ENCODE results near the gene KHDC4.

The KHDC4 gene

DNA sequence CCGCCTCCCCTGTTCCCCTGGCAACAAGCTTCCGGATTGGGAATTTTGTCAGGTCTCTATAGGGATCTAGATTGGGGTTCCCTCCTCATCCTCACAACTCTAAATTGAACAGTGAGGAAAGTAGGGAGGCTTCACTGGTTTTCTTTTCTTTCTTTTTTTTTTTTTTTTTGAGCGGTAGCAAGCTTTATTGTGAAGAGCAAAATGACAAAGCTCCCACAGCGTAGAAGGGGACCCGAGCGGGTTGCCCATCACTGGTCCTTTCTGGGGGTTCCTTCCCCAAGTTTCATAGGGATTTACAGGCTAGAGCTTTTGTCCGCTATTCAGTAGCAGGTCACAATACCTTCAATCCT, 33.8 kb upstream of the KHDC4 start:
- FAIRE-seq (no peak), DNase-seq (ENCODE audit: insufficient read length, low spot score) (no peak)
- TF ChIP-seq CTCF (IDR thresholded peaks at IDR 0.05; ENCODE audit: insufficient read depth, missing control alignments) = no peak

- TF ChIP-seq CTCF (IDR thresholded peaks at IDR 0.05; ENCODE audit: insufficient read depth, missing control alignments) = no peak
- no peak for DNase-seq (ENCODE audit: insufficient read length, low spot score)
- no peak for FAIRE-seq
These were observed 33.3 kb upstream of the KHDC4 start for GRCh38 chr1:155967341-155968050.

DNA sequence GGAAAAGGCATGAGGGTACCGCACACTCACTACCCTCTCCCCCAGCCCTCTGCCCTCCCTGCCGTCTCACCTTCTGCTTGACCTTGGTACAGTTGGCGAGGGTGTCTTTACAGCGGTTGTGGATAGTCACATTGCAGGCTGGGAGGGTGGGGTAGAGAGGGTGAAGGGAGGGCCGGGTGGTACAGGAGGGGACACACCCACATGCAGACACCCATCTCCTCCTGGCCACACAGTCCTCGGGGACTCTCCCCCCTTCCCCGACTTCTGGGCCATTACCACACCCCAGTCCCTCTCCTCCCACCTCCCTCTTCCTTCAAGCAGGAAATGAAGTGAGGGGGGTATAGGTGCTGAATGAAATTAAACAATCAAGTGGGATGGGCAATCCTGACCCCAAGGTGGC, 32.5 kb upstream of the KHDC4 start:
- FAIRE-seq (no peak), DNase-seq (ENCODE audit: insufficient read length, low spot score) (no peak)
- no peak for TF ChIP-seq CTCF (IDR thresholded peaks at IDR 0.05; ENCODE audit: insufficient read depth, missing control alignments)

DNA sequence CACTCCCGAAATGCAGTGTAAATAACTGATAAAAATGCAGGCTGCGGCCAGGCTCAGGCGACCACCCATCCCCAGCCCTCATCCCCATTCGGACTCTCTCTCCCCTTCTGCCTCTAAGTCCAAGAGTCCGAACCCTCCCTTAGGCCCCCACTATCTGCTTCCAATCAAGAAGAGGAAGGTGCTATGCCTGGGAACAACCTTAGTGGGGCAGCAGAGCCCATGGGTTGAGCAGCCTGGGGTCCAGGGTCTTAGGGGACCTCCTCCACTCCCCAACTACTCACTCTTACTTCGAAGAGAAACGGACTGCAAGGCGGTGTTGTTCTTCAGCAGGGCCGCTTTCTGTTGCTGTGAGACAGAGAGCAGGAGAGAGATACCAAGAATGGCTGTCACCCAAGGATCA, 31.9 kb upstream of the KHDC4 start:
- peak; percentile 19 for TF ChIP-seq CTCF (IDR thresholded peaks at IDR 0.05; ENCODE audit: insufficient read depth, missing control alignments)
- no peak for FAIRE-seq
- DNase-seq (ENCODE audit: insufficient read length, low spot score) = no peak

DNA sequence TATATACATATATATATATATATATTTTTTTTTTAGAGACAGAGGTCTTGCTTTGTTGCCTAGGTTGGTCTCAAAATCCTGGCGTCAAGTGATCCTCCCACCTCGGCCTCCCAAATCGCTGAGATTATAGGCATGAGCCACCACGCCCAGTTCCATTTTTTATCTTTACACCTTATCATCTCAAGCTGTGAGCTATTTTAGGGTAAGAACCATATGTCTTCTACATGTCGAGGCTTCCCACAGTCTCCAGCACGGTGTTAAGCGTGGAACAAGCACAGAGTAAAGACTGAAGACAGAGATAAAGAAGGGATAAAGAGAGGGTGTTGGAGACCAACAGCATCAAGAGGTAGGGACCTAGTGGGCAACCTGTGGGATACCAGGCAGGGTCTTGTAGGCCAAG, 30.0 kb upstream of the KHDC4 start:
- TF ChIP-seq CTCF (IDR thresholded peaks at IDR 0.05; ENCODE audit: insufficient read depth, missing control alignments) = no peak
- DNase-seq (ENCODE audit: insufficient read length, low spot score) = no peak
- FAIRE-seq = no peak

- DNase-seq (ENCODE audit: insufficient read length, low spot score) = no peak
- no peak for TF ChIP-seq CTCF (IDR thresholded peaks at IDR 0.05; ENCODE audit: insufficient read depth, missing control alignments)
- no peak for FAIRE-seq
These were observed 28.5 kb upstream of the KHDC4 start for GRCh38 chr1:155962599-155963211.

DNA sequence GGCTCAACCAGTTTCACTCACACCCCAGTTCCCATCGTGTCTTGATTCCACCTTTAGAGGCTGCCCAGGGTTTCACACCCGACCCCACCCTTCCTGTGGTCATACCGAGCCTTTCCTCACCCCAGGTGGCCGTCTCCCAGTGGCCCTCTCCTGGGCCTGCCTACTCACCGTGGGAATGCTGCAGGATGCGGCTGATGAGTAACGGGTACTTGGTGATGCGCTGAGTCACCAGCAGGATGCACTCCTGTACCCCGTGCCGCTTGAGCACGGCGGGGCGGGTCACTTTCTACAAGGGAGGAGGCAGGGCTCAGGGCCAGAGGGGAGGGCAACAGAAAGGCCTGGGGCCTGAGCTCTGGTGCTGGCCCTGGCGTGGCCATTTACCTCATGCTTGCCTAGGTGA, 27.7 kb upstream of the KHDC4 start:
- DNase-seq (ENCODE audit: insufficient read length, low spot score) (no peak), FAIRE-seq (no peak)

More for the DNA sequence above, 27.7 kb upstream of the KHDC4 start:
- no peak for TF ChIP-seq CTCF (IDR thresholded peaks at IDR 0.05; ENCODE audit: insufficient read depth, missing control alignments)

Measured in D721Med (cell line).